Left renal cortex interstitium (tissue), 4 donors: ENCODE measurements around the gene ASAP3. TPM values are rescaled to one million over a fixed set of nuclear protein-coding genes. Genes with fewer than 3 reads are reported as not detected.

Experiments
- DNase-seq, 4 donors: peaks; one replicate each; pipeline ENCODE4 v3.0.0-alpha.2; 2013; ENCODE audit warnings: low read depth in 4 of 4, low spot score in 2 of 4, missing footprints in 1 of 4
- polyA plus RNA-seq, 4 donors: library from polyadenylated mRNA; unstranded; fragments of 120-200 nt; gene quantifications; one replicate each; pipeline ENCODE4 v1.2.1, GENCODE V29; 2013; ENCODE audit not compliant: insufficient read length in 4 of 4

ASAP3 gene
- polyA plus RNA-seq, 4 donors = 34.5 to 42.1 (median 38.2) TPM

GRCh38 chr1:23479666-23479941 is 4.4 kb downstream of the ASAP3 start:
- DNase-seq = no peak

GRCh38 chr1:23478896-23479665 is 4.9 kb downstream of the ASAP3 start:
- DNase-seq = peak in 1 of 4 donors; percentile 14

- DNase-seq = no peak
Observed at GRCh38 chr1:23477359-23478144, 6.4 kb downstream of the ASAP3 start.

GRCh38 chr1:23475641-23476040 is 8.3 kb downstream of the ASAP3 start:
- no peak for DNase-seq

GRCh38 chr1:23475134-23475628 is 8.8 kb downstream of the ASAP3 start:
- DNase-seq = no peak

- DNase-seq = no peak
Observed at GRCh38 chr1:23473037-23473800, 10.8 kb downstream of the ASAP3 start.

GRCh38 chr1:23472351-23473036 is 11.5 kb downstream of the ASAP3 start:
- DNase-seq = no peak

- DNase-seq = no peak
Observed at GRCh38 chr1:23471473-23472075, 12.4 kb downstream of the ASAP3 start.

GRCh38 chr1:23470282-23471070 is 13.5 kb downstream of the ASAP3 start:
- no peak for DNase-seq

- no peak for DNase-seq
Observed at GRCh38 chr1:23469372-23469982, 14.5 kb downstream of the ASAP3 start.

- DNase-seq = no peak
Observed at GRCh38 chr1:23466423-23466989, 17.5 kb downstream of the ASAP3 start.

GRCh38 chr1:23463286-23463685 is 20.7 kb downstream of the ASAP3 start:
- no peak for DNase-seq

- DNase-seq = no peak
Observed at GRCh38 chr1:23462766-23463165, 21.2 kb downstream of the ASAP3 start.

GRCh38 chr1:23461050-23461449 is 22.9 kb downstream of the ASAP3 start:
- no peak for DNase-seq

- DNase-seq = no peak
Observed at GRCh38 chr1:23460519-23460918, 23.5 kb downstream of the ASAP3 start.

- DNase-seq = no peak
Observed at GRCh38 chr1:23459338-23459757, 24.6 kb downstream of the ASAP3 start.

GRCh38 chr1:23456226-23456625 is 27.8 kb downstream of the ASAP3 start:
- DNase-seq = no peak

- DNase-seq = no peak
Observed at GRCh38 chr1:23453455-23454000, 30.5 kb downstream of the ASAP3 start.
